GM19397 (cell line): ENCODE measurements around the gene AGBL3.

ENCODE experiments used
- ATAC-seq: cut with Tn5 transposase; IDR thresholded peaks from one replicate; pipeline ENCODE4 v1.9.1; 2021; ENCODE audit warnings: mild to moderate bottlenecking, moderate library complexity; ENCODE audit not compliant: unreplicated experiment

Gene AGBL3

DNA sequence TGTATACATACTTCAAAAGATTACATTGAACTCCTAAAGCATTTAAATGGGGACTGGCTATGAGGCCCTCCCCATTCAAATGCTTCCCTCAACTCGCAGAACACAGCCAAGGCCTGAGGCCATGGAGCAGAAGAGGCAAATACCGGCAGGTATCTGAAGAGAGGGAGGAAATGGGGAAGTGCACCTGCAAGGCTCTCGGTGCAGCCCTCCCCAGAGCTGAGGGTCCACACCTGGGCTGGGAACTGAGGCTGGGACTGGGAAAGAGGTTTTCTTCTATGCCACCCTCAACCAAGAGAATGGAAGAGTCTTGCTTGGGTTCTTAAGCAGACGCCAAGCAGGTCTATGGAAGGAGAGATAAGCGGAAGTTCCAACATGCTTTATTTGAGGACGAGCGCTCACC, 197.2 kb downstream of the AGBL3 start:
- ATAC-seq: no peak

DNA sequence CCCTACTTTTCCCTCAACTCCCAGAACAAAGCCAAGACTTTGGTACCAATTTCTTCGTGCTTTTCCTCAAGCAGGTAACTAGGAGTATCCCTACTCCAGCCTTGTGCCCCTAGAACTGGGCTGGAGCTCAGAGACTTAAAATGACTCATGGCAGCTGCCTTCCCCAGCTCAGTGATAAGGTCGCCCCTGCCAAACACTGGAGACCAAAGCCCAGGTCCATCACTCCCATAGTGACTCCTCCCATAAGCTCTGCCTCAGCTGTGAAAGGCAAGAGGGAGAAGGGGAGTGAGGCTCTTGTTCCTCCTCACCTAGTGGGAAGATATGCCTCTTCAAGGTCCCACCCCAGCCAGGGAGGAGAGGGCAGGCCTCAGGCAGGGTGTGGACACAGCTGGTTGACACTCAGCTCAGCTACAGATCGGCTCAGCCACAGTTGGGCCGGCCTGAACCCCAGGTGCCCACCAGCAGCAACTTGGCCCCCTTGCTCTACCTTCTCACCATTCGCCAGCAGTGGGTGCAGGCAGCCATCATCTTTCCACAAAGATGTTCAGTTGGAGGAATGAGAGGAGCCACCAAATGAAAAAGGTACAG, 198.0 kb downstream of the AGBL3 start:
- ATAC-seq: no peak
